Muscle of leg (tissue), 11 donors: ENCODE results near the gene GPR152. TPM values are rescaled to one million over a fixed set of nuclear protein-coding genes. Genes with fewer than 3 reads are reported as not detected.

Experiments
- DNase-seq: peaks from one replicate; pipeline ENCODE4 v3.0.0; 2013
- H3K27ac ChIP-seq: one replicate; pipeline ENCODE4 v1.5.1; 2013; ENCODE audit warnings: mild to moderate bottlenecking, low read length, control low read depth
- H3K27me3 ChIP-seq: one replicate; pipeline ENCODE4 v1.6.1; 2013; ENCODE audit warnings: low read length; ENCODE audit not compliant: control insufficient read depth, insufficient read depth
- H3K36me3 ChIP-seq: one replicate; pipeline ENCODE4 v1.6.1; 2013; ENCODE audit warnings: low read length; ENCODE audit not compliant: control insufficient read depth, insufficient read depth
- H3K4me1 ChIP-seq: one replicate; pipeline ENCODE4 v1.6.1; 2013; ENCODE audit warnings: low read length; ENCODE audit not compliant: control insufficient read depth, insufficient read depth
- H3K4me3 ChIP-seq: one replicate; pipeline ENCODE4 v1.5.1; 2013; ENCODE audit warnings: low read length, control low read depth
- H3K9me3 ChIP-seq: replicated peaks from 2 replicates; pipeline ENCODE4 v1.6.1; 2013; ENCODE audit warnings: low read depth, low read length; ENCODE audit not compliant: control insufficient read depth
- WGBS: methylation state at CpG from one replicate; pipeline ENCODE4 v1.1.5; 2013; ENCODE audit warnings: missing lambda C conversion rate; ENCODE audit not compliant: insufficient coverage; 5-methylcytosine and 5-hydroxymethylcytosine counted together
- polyA plus RNA-seq, 8 donors: library from polyadenylated mRNA; unstranded; fragments of 120-200 nt; gene quantifications; one replicate each; pipeline versions ENCODE4 v1.2.1 to v1.2.3, GENCODE V29; 2013; ENCODE audit warnings: inconsistent platforms in 1 of 8, low replicate concordance in 1 of 8; ENCODE audit not compliant: insufficient read length in 8 of 8, insufficient read depth in 1 of 8
- total RNA-seq: library from RNA; stranded (reverse); fragments of 120-200 nt; gene quantifications from one replicate; pipeline ENCODE4 v1.2.4, GENCODE V29; 2013

The GPR152 gene
- total and polyA plus RNA-seq, 9 donors = not detected

GRCh38 chr11:67450796-67451657 is 1.5 kb downstream of the GPR152 start:
- H3K36me3 ChIP-seq = no peaks in the 10 kb centered on the region
- H3K9me3 ChIP-seq = no peaks in the 10 kb centered on the region
- no peak overlapping the region for H3K27ac ChIP-seq
- DNase-seq = no peak
- peaks cover 2% of the 10 kb centered on the region for H3K27me3 ChIP-seq
- WGBS = 82% methylated on average over 17 of the region's 25 CpGs
- H3K4me3 ChIP-seq = no peak overlapping the region
- H3K4me1 ChIP-seq = peaks cover 9% of the 10 kb centered on the region

- Histone ChIP-seq H3K4me1 (peaks cover 12% of the 10 kb centered on the region), H3K36me3 (no peaks in the 10 kb centered on the region), H3K4me3 (no peak overlapping the region), H3K9me3 (no peaks in the 10 kb centered on the region), H3K27ac (no peak overlapping the region), H3K27me3 (no peaks in the 10 kb centered on the region)
- 64% methylated on average over 5 of the region's 9 CpGs for WGBS
- DNase-seq = no peak
These were observed 3.2 kb downstream of the GPR152 start for GRCh38 chr11:67449116-67449844.

- 90% methylated on average over 7 of the region's 7 CpGs for WGBS
These were observed 4.3 kb downstream of the GPR152 start for GRCh38 chr11:67448220-67448609.

DNA sequence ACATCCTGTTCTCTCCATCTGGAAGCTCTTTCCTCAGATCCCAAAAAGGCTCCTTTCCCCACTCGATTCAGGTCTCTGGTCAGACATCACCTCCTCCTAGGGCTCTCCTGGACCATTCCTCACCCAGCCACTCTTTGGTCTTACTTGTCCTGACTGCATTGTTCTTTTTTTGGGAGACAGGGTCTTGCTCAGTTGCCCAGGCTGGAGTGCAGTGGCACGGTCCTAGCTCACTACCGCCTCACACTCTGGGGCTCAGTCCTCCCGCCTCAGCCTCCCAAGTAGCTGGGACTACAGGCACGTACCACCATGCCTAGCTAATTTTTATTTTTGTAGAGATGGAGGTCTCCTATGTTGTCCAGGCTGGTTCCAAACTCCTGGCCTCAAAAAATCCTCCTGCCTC is 7.0 kb downstream of the GPR152 start:
- H3K4me3 ChIP-seq = no peak overlapping the region
- H3K27ac ChIP-seq = no peak overlapping the region
- H3K27me3 ChIP-seq = no peaks in the 10 kb centered on the region
- H3K36me3 ChIP-seq = peaks cover 13% of the 10 kb centered on the region
- no peak for DNase-seq
- WGBS = 90% methylated on average over 3 of the region's 5 CpGs
- H3K9me3 ChIP-seq = no peaks in the 10 kb centered on the region
- peaks cover 13% of the 10 kb centered on the region for H3K4me1 ChIP-seq

More at GRCh38 chr11:67448220-67448609, 4.3 kb downstream of the GPR152 start:
- Histone ChIP-seq H3K4me1 (peaks cover 12% of the 10 kb centered on the region), H3K4me3 (no peak overlapping the region), H3K27ac (no peak overlapping the region), H3K27me3 (no peaks in the 10 kb centered on the region), H3K36me3 (no peaks in the 10 kb centered on the region), H3K9me3 (no peaks in the 10 kb centered on the region)
- DNase-seq = no peak

- WGBS = 30% methylated on average over 34 of the region's 45 CpGs
- H3K4me1 ChIP-seq = peaks cover 24% of the 10 kb centered on the region
- peak overlapping the region; percentile 74 for H3K4me3 ChIP-seq
- H3K27ac ChIP-seq = peak overlapping the region; percentile 86
- H3K9me3 ChIP-seq = no peaks in the 10 kb centered on the region
- no peaks in the 10 kb centered on the region for H3K27me3 ChIP-seq
- peaks cover 35% of the 10 kb centered on the region for H3K36me3 ChIP-seq
- DNase-seq = no peak
These were observed 9.8 kb downstream of the GPR152 start for GRCh38 chr11:67442504-67443404.

DNA sequence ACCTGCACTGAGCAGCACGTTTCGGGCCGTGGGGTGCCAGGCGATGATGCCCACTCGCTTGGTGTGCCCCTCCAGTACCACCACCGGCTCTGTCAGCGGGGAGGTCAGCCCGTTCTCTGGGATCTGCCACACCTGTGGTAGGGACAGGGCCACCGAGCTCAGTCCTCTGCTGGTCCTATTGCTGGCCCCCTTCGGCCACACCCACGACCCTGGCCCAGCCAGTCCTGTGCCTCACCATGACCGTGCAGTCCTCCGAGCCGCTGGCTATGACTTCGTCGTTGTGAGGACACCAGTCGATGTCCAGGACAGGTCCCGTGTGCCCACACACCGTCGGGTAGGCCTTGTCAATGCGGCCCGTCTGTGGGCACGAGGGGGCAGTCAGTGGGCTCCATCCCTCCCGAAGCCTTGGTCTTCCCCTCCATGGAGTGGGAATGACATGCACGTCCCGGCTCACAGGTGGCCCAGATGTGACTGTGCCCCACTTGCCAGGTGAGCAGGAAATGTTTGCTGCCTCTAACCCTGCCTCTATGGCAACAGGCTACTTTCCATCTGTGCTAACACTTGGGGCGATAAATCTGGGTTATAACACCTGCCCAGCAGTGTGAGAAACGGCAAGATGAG is 10.7 kb downstream of the GPR152 start:
- Histone ChIP-seq H3K27ac (no peak overlapping the region), H3K9me3 (no peaks in the 10 kb centered on the region), H3K4me1 (peaks cover 24% of the 10 kb centered on the region), H3K4me3 (no peak overlapping the region), H3K27me3 (no peaks in the 10 kb centered on the region), H3K36me3 (peaks cover 38% of the 10 kb centered on the region)
- DNase-seq = no peak
- WGBS = 83% methylated on average over 26 of the region's 28 CpGs

GRCh38 chr11:67441098-67441563 is 11.4 kb downstream of the GPR152 start:
- Histone ChIP-seq H3K27ac (no peak overlapping the region), H3K4me1 (peaks cover 32% of the 10 kb centered on the region), H3K27me3 (no peaks in the 10 kb centered on the region), H3K36me3 (peaks cover 38% of the 10 kb centered on the region), H3K9me3 (no peaks in the 10 kb centered on the region), H3K4me3 (no peak overlapping the region)
- 85% methylated on average over 21 of the region's 21 CpGs for WGBS
- no peak for DNase-seq

DNA sequence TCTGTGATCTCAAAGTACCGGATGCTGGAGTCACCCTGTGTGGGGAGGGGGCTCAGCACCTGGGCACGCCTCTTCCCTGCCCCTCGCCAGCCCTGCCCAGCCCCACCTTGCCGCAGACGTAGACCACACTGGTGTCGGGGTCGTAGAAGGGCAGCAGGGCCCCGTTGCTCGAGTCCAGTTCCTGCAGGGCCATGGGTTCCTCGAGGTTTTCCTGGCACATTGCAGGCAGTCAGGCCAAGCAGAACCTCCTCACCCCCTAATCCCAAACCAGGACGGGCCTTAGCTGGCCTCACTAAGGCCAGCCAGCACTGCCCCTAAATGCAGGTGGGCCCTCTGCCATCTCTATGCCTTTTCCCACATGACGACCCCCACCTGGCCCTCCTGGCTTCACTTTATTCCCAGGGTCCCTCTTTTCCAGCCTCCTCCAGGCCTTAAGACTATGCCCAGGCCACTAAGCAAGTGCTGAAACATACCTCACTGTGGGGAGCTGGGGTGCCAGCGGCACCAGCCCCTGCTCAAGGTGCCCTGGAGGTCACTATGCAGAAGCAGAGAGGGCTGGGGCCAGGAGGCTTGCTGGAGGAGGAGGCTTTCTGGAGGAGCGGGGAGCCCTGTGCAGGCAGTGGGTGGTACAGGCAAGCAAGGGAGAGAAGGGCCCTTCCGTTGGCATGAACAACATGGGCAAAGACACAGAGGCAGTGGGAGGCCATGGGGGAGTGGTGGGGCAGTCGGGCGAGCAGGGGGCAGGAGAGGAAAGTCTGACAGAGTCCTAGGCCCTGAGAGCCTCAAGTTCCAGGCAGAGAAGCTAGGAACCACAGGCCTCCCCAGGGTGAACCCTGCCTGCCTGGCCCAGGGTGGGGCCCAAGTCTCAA is 12.1 kb downstream of the GPR152 start:
- Histone ChIP-seq H3K27me3 (no peaks in the 10 kb centered on the region), H3K9me3 (no peaks in the 10 kb centered on the region), H3K27ac (peak overlapping the region; percentile 7), H3K36me3 (peaks cover 43% of the 10 kb centered on the region), H3K4me1 (peaks cover 33% of the 10 kb centered on the region), H3K4me3 (no peak overlapping the region)
- 75% methylated on average over 17 of the region's 17 CpGs for WGBS
- DNase-seq = no peak
